DMS153 (cell line): ENCODE measurements around the gene OR51L1.

Source experiments
- DNase-seq: peaks from one replicate; lab custom pipeline; 2025; lab: John Stamatoyannopoulos, UW

OR51L1 gene

GRCh38 chr11:5046754-5047330, 52.2 kb downstream of the OR51L1 start:
- no peak for DNase-seq
